GM23248 (cell line): ENCODE results near the gene PDIA3.

ENCODE experiments used
- EZH2 ChIP-seq: fragments of 200-600 bp; sonication (generic); IDR thresholded peaks from 2 replicates; pipeline ENCODE4 v1.6.1; 2018; ENCODE audit warnings: antibody characterized with exemption, mild to moderate bottlenecking; ENCODE audit not compliant: insufficient read depth, poor library complexity, severe bottlenecking
- EZH2phosphoT487 ChIP-seq: fragments of 200-600 bp; sonication (generic); IDR thresholded peaks from 2 replicates; pipeline ENCODE4 v1.6.1; 2018; ENCODE audit warnings: antibody characterized with exemption, moderate library complexity, mild to moderate bottlenecking, low read depth; ENCODE audit not compliant: insufficient read depth

DNA sequence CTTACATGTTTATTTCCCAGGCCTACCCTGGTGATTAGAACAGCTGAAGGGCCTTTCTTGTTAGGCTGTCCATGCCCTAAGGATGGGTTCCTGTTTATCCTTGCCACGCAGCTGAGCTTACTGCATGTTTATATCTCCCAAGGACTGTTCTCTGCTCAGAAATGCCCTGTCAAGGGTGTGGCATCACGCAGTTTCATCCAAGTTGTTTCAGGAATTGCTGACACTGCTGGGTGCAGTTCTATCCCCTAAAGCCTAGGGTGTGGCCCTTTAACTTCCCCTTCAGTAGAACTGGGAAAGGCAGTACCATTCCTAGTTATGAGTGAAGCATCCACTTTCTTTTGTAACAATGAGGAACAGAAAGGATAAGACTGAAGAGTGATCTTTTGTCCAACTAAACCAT lies 25.6 kb downstream of the PDIA3 start:
- TF ChIP-seq EZH2: no peak
- no peak for TF ChIP-seq EZH2phosphoT487
